ENCODE results near the gene SLC9A5. TPM values are rescaled to one million over a fixed set of nuclear protein-coding genes. Genes with fewer than 3 reads are reported as not detected.

SLC9A5 gene
- total and polyA plus RNA-seq, 9 of the 15 experiments (the other 6 are each of a cell fraction or from before 2014, with no cell fraction given), result 0.06 to 3.1 (median 1.2) TPM

DNA sequence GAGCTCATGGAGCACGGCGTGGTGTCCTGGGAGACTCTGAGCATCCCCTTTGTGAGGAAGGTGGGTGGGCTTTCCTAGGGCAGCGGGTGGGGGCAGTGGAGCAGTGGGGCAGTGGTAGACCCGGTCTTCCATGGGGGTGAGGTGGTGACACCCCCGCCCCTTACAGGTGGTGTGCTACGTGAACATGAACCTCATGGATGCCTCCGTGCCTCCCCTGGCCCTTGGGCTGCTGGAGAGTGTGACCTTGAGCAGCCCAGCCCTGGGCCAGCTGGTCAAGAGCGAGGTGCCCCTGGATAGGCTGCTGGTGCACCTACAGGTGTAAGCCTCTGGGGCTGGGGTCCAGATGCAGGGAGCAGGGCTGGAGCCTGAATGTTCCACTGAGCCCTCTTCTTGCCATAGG is 48.3 kb upstream of the SLC9A5 start:
- H3K4me1 ChIP-seq (replicated peaks in 1 of 2; ENCODE audit: control insufficient read depth in 2 of 2, insufficient read depth in 2 of 2, low read length in 2 of 2), result peaks cover 0 to 42% of the 10 kb centered on the region in 2 experiments; a peak in 1 of 5 replicates
- WGBS (ENCODE audit: insufficient coverage, low coverage, missing lambda C conversion rate), result 98% methylated on average over 6 of the region's 8 CpGs
- no peak overlapping the region for H3K9ac ChIP-seq (ENCODE audit: insufficient read depth in 1 of 2, low read depth in 2 of 2, low read length in 2 of 2)
- ChIA-PET POLR2A (no interaction called here), CTCF (ENCODE audit: low intra/inter-chr PET ratio) (no interaction called here)
- FAIRE-seq (no peak), ATAC-seq (no peak), DNase-seq (ENCODE audit: extremely low read depth in 1 of 4, low spot score in 3 of 4) (no peak)
- H3K9me3 ChIP-seq (replicated peaks; ENCODE audit: control insufficient read depth, insufficient read depth, low read depth, low read length), result no peaks in the 10 kb centered on the region
- no peak for TF ChIP-seq CXXC5 (CRISPR knock-in tag; IDR thresholded peaks at IDR 0.05)
- TF ChIP-seq TFAP4 (CRISPR knock-in tag; IDR thresholded peaks at IDR 0.05; ENCODE audit: borderline replicate concordance), result 0 out of 2 replicates have a peak, but pooled peaks have one; percentile 11
- no peak for TF ChIP-seq ILF3 (IDR thresholded peaks at IDR 0.05; ENCODE audit: borderline replicate concordance)
- peak; percentile 32; the same call in 1 of the 2 replicates for TF ChIP-seq RBFOX2 (IDR thresholded peaks at IDR 0.05; ENCODE audit: low read depth, low read length)
- TF ChIP-seq POLR2G (IDR thresholded peaks at IDR 0.05; ENCODE audit: low read depth, low read length), result peak; percentile 58; the same call in 1 of the 2 replicates
- in situ Hi-C loops (cut with MboI), result no loop called here
- no peaks in the 10 kb centered on the region for H3K9me1 ChIP-seq (ENCODE audit: control insufficient read depth, insufficient read depth, low read length)
- no peak overlapping the region for H3K4me2 ChIP-seq (ENCODE audit: insufficient read depth, low read length)
- H3K36me3 ChIP-seq (ENCODE audit: control insufficient read depth, insufficient read depth, low read length), result peaks cover 85% of the 10 kb centered on the region; the same call in 2 of the 3 replicates
- H3K27ac ChIP-seq (ENCODE audit: extremely low read depth, low read depth, low read length), result no peak overlapping the region
- intact Hi-C loops (cut with micrococcal nuclease), result no loop called here
- H3K27me3 ChIP-seq (ENCODE audit: control insufficient read depth in 2 of 2, insufficient read depth in 2 of 2, low read length in 2 of 2), result no peaks in the 10 kb centered on the region
- no peak overlapping the region for H2AFZ ChIP-seq (ENCODE audit: low read depth, low read length)
- no peaks in the 10 kb centered on the region for H4K20me1 ChIP-seq (replicated peaks; ENCODE audit: control insufficient read depth, insufficient read depth, low read length)
- 0 out of 3 replicates have a peak, but pooled peaks cover 4% of the 10 kb centered on the region for H3K79me2 ChIP-seq (ENCODE audit: control insufficient read depth, insufficient read depth, low read length)
- no TSS peak for BruUV-seq (replicated peaks)
- H3K4me3 ChIP-seq, result no peak overlapping the region

Measured in K562 (cell line).